WTC11 (cell line): ENCODE data around the gene PRSS48. TPM values are rescaled to one million over a fixed set of nuclear protein-coding genes. Genes with fewer than 3 reads are reported as not detected.

Experiments
- ATAC-seq: fragments of 200-7000 bp; cut with Tn5 transposase; 2 replicates; pipeline ENCODE4 v1.10.0; 2021; ENCODE audit warnings: mild to moderate bottlenecking, moderate library complexity
- CTCF ChIA-PET: fragments of 300-600 bp; sonication (Branson Sonifier 250); formaldehyde crosslinking; loops from one replicate; lab custom pipeline; 2021; ENCODE audit warnings: antibody characterized with exemption; lab: Charles Lee
- POLR2A ChIA-PET: fragments of 350-600 bp; sonication (Branson Sonifier 250); formaldehyde crosslinking; loops from one replicate; lab custom pipeline; 2021; ENCODE audit warnings: antibody characterized with exemption; lab: Charles Lee
- DNase-seq: peaks from one replicate; pipeline ENCODE4 v3.0.0; 2021; ENCODE audit warnings: low spot score
- H3K27ac Mint-ChIP-seq: 2 replicates; pipeline ENCODE4 v1.8.0; 2021; ENCODE audit warnings: mixed read lengths
- H3K27me3 Mint-ChIP-seq: 2 replicates; pipeline ENCODE4 v1.8.0; 2021; ENCODE audit warnings: low read depth, mild to moderate bottlenecking, moderate library complexity, mixed read lengths
- H3K36me3 Mint-ChIP-seq: 2 replicates; pipeline ENCODE4 v1.8.0; 2021; ENCODE audit warnings: mixed read lengths
- H3K4me1 Mint-ChIP-seq: 2 replicates; pipeline ENCODE4 v1.8.0; 2022; ENCODE audit warnings: mixed read lengths
- H3K4me3 Mint-ChIP-seq: 2 replicates; pipeline ENCODE4 v1.8.0; 2021; ENCODE audit warnings: mild to moderate bottlenecking, moderate library complexity, mixed read lengths
- H3K9me3 Mint-ChIP-seq: 2 replicates; pipeline ENCODE4 v1.8.0; 2021; ENCODE audit warnings: mixed read lengths
- ATF2 ChIP-seq: sonication (generic); formaldehyde crosslinking; IDR thresholded peaks from 2 replicates; pipeline ENCODE4 v1.8.1; 2022; ENCODE audit warnings: low read depth, missing genetic modification reagents, borderline replicate concordance
- CREB1 ChIP-seq: sonication (generic); formaldehyde crosslinking; IDR thresholded peaks from 2 replicates; pipeline ENCODE4 v1.8.0; 2023; ENCODE audit warnings: mild to moderate bottlenecking, missing genetic modification reagents
- E2F5 ChIP-seq: sonication (generic); formaldehyde crosslinking; IDR thresholded peaks from 2 replicates; pipeline ENCODE4 v1.8.1; 2022; ENCODE audit warnings: mild to moderate bottlenecking, moderate library complexity, missing genetic modification reagents
- NFYB ChIP-seq: sonication (generic); formaldehyde crosslinking; conservative IDR thresholded peaks from 2 replicates; pipeline ENCODE4 v1.8.0; 2022; ENCODE audit warnings: low read depth, missing genetic modification reagents
- NR2C2 ChIP-seq: sonication (generic); formaldehyde crosslinking; IDR thresholded peaks from 2 replicates; pipeline ENCODE4 v1.8.0; 2022; ENCODE audit warnings: mild to moderate bottlenecking, missing genetic modification reagents
- TEAD4 ChIP-seq: sonication (generic); formaldehyde crosslinking; IDR thresholded peaks from 2 replicates; pipeline ENCODE4 v1.8.0; 2022; ENCODE audit warnings: mild to moderate bottlenecking, missing genetic modification reagents
- ZBTB43 ChIP-seq: sonication (generic); formaldehyde crosslinking; IDR thresholded peaks from 2 replicates; pipeline ENCODE4 v1.8.1; 2023; ENCODE audit warnings: mild to moderate bottlenecking, missing genetic modification reagents
- ZNF396 ChIP-seq: fragments of 250-450 bp; sonication (Bioruptor Pico); IDR thresholded peaks from 2 replicates; pipeline ENCODE4 v1.8.0; 2021; ENCODE audit warnings: mild to moderate bottlenecking, moderate library complexity, borderline replicate concordance
- total RNA-seq: library from RNA; stranded (reverse); gene quantifications from 3 replicates; pipeline ENCODE4 v1.2.3, GENCODE V29; 2021
- TF ChIP-seq, protein P1 (sequence below): sonication (generic); formaldehyde crosslinking; IDR thresholded peaks from 2 replicates; pipeline ENCODE4 v1.8.0; 2023; ENCODE audit warnings: missing genetic modification reagents
- TF ChIP-seq, protein P2 (sequence below): fragments of 250-450 bp; sonication (Bioruptor Pico); IDR thresholded peaks from 2 replicates; pipeline ENCODE4 v1.9.0; 2021; ENCODE audit warnings: mild to moderate bottlenecking, borderline replicate concordance
- TF ChIP-seq, protein P3 (sequence below): fragments of 250-450 bp; sonication (Bioruptor Pico); IDR thresholded peaks from 2 replicates; pipeline ENCODE4 v1.8.0; 2021; ENCODE audit warnings: mild to moderate bottlenecking
- TF ChIP-seq, protein P4 (sequence below): sonication (generic); formaldehyde crosslinking; IDR thresholded peaks from 2 replicates; pipeline ENCODE4 v1.8.1; 2022; ENCODE audit warnings: missing genetic modification reagents, borderline replicate concordance
- TF ChIP-seq, protein P5 (sequence below): sonication (generic); formaldehyde crosslinking; IDR thresholded peaks from 2 replicates; pipeline ENCODE4 v1.8.1; 2022; ENCODE audit warnings: mild to moderate bottlenecking, missing genetic modification reagents, moderate library complexity, borderline replicate concordance

Gene PRSS48
- total RNA-seq, 1 experiment from 2014 or later, result not detected

- TF ChIP-seq, protein P1, sequence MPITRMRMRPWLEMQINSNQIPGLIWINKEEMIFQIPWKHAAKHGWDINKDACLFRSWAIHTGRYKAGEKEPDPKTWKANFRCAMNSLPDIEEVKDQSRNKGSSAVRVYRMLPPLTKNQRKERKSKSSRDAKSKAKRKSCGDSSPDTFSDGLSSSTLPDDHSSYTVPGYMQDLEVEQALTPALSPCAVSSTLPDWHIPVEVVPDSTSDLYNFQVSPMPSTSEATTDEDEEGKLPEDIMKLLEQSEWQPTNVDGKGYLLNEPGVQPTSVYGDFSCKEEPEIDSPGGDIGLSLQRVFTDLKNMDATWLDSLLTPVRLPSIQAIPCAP (CRISPR knock-in tag), result 0 out of 2 replicates have a peak, but pooled peaks have one; percentile 8
- TF ChIP-seq, protein P2, sequence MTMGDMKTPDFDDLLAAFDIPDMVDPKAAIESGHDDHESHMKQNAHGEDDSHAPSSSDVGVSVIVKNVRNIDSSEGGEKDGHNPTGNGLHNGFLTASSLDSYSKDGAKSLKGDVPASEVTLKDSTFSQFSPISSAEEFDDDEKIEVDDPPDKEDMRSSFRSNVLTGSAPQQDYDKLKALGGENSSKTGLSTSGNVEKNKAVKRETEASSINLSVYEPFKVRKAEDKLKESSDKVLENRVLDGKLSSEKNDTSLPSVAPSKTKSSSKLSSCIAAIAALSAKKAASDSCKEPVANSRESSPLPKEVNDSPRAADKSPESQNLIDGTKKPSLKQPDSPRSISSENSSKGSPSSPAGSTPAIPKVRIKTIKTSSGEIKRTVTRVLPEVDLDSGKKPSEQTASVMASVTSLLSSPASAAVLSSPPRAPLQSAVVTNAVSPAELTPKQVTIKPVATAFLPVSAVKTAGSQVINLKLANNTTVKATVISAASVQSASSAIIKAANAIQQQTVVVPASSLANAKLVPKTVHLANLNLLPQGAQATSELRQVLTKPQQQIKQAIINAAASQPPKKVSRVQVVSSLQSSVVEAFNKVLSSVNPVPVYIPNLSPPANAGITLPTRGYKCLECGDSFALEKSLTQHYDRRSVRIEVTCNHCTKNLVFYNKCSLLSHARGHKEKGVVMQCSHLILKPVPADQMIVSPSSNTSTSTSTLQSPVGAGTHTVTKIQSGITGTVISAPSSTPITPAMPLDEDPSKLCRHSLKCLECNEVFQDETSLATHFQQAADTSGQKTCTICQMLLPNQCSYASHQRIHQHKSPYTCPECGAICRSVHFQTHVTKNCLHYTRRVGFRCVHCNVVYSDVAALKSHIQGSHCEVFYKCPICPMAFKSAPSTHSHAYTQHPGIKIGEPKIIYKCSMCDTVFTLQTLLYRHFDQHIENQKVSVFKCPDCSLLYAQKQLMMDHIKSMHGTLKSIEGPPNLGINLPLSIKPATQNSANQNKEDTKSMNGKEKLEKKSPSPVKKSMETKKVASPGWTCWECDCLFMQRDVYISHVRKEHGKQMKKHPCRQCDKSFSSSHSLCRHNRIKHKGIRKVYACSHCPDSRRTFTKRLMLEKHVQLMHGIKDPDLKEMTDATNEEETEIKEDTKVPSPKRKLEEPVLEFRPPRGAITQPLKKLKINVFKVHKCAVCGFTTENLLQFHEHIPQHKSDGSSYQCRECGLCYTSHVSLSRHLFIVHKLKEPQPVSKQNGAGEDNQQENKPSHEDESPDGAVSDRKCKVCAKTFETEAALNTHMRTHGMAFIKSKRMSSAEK (CRISPR knock-in tag), result 0 out of 2 replicates have a peak, but pooled peaks have one; percentile 17
- no peak for TF ChIP-seq NR2C2
- TF ChIP-seq E2F5 (CRISPR knock-in tag), result peak; percentile 19; the same call in 1 of the 2 replicates
- no peak for TF ChIP-seq TEAD4 (CRISPR knock-in tag)
- no peak for TF ChIP-seq ZNF396 (CRISPR knock-in tag)
- TF ChIP-seq NFYB (CRISPR knock-in tag), result no peak
- TF ChIP-seq, protein P3, sequence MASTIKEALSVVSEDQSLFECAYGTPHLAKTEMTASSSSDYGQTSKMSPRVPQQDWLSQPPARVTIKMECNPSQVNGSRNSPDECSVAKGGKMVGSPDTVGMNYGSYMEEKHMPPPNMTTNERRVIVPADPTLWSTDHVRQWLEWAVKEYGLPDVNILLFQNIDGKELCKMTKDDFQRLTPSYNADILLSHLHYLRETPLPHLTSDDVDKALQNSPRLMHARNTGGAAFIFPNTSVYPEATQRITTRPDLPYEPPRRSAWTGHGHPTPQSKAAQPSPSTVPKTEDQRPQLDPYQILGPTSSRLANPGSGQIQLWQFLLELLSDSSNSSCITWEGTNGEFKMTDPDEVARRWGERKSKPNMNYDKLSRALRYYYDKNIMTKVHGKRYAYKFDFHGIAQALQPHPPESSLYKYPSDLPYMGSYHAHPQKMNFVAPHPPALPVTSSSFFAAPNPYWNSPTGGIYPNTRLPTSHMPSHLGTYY (CRISPR knock-in tag), result no peak
These were observed 48.4 kb downstream of the PRSS48 start, which contains the start of gene SH3D19 (continued) for GRCh38 chr4:151325111-151325948.

- no peaks in the 10 kb centered on the region for H3K27me3 Mint-ChIP-seq
These were observed 48.9 kb downstream of the PRSS48 start for GRCh38 chr4:151325949-151326246.

More at GRCh38 chr4:151325949-151326246, 48.9 kb downstream of the PRSS48 start:
- ATAC-seq (no peak), DNase-seq (no peak)
- Mint-ChIP-seq H3K9me3 (peaks cover 6% of the 10 kb centered on the region), H3K4me3 (peak overlapping the region; percentile 94), H3K36me3 (no peaks in the 10 kb centered on the region), H3K4me1 (peaks cover 38% of the 10 kb centered on the region), H3K27ac (peak overlapping the region; percentile 95)
- CTCF ChIA-PET, result interaction anchor here (1.4 to 2.1 kb wide), 5 partner anchors 9 to 209 kb away, joined by 3 to 14 read pairs (median 4); partner anchors contain the start of gene PRSS48
- POLR2A ChIA-PET, result interaction anchor here (0.7 to 1.2 kb wide), 5 partner anchors 9 to 163 kb away, joined by 3 to 5 read pairs (median 3); no protein-coding TSS in a partner anchor
- TF ChIP-seq, protein P1 (CRISPR knock-in tag), result 0 out of 2 replicates have a peak, but pooled peaks have one; percentile 5
- TF ChIP-seq, protein P4, sequence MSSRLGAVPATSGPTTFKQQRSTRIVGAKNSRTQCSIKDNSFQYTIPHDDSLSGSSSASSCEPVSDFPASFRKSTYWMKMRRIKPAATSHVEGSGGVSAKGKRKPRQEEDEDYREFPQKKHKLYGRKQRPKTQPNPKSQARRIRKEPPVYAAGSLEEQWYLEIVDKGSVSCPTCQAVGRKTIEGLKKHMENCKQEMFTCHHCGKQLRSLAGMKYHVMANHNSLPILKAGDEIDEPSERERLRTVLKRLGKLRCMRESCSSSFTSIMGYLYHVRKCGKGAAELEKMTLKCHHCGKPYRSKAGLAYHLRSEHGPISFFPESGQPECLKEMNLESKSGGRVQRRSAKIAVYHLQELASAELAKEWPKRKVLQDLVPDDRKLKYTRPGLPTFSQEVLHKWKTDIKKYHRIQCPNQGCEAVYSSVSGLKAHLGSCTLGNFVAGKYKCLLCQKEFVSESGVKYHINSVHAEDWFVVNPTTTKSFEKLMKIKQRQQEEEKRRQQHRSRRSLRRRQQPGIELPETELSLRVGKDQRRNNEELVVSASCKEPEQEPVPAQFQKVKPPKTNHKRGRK (CRISPR knock-in tag), result no peak
- TF ChIP-seq ATF2 (CRISPR knock-in tag), result no peak
- no peak for TF ChIP-seq ZBTB43 (CRISPR knock-in tag)
- TF ChIP-seq, protein P5, sequence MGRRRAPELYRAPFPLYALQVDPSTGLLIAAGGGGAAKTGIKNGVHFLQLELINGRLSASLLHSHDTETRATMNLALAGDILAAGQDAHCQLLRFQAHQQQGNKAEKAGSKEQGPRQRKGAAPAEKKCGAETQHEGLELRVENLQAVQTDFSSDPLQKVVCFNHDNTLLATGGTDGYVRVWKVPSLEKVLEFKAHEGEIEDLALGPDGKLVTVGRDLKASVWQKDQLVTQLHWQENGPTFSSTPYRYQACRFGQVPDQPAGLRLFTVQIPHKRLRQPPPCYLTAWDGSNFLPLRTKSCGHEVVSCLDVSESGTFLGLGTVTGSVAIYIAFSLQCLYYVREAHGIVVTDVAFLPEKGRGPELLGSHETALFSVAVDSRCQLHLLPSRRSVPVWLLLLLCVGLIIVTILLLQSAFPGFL, result no peak
- TF ChIP-seq, protein P3 (CRISPR knock-in tag), result no peak
- TF ChIP-seq CREB1 (CRISPR knock-in tag), result no peak
